Epithelial cell of esophagus (primary cell): ENCODE data around the gene PBRM1.

Experiments
- DNase-seq: peaks from one replicate; pipeline ENCODE4 v3.0.0; 2010; ENCODE audit warnings: low read depth
- H3K4me3 ChIP-seq: 2 replicates; pipeline ENCODE4 v1.5.1; 2011; ENCODE audit warnings: mild to moderate bottlenecking, low read length, control low read depth
- TF ChIP-seq, protein P1 (sequence below): IDR thresholded peaks from 2 replicates; pipeline ENCODE4 v1.5.1; 2011; ENCODE audit warnings: low read depth, mild to moderate bottlenecking, low read length, control low read depth, inconsistent platforms; ENCODE audit not compliant: insufficient read depth; ENCODE audit errors: missing control alignments

The PBRM1 gene

GRCh38 chr3:52537165-52537620 is 148.5 kb downstream of the PBRM1 start:
- DNase-seq, result no peak
- H3K4me3 ChIP-seq, result peak overlapping the region; percentile 88
- TF ChIP-seq, protein P1, sequence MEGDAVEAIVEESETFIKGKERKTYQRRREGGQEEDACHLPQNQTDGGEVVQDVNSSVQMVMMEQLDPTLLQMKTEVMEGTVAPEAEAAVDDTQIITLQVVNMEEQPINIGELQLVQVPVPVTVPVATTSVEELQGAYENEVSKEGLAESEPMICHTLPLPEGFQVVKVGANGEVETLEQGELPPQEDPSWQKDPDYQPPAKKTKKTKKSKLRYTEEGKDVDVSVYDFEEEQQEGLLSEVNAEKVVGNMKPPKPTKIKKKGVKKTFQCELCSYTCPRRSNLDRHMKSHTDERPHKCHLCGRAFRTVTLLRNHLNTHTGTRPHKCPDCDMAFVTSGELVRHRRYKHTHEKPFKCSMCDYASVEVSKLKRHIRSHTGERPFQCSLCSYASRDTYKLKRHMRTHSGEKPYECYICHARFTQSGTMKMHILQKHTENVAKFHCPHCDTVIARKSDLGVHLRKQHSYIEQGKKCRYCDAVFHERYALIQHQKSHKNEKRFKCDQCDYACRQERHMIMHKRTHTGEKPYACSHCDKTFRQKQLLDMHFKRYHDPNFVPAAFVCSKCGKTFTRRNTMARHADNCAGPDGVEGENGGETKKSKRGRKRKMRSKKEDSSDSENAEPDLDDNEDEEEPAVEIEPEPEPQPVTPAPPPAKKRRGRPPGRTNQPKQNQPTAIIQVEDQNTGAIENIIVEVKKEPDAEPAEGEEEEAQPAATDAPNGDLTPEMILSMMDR, result no peak

DNA sequence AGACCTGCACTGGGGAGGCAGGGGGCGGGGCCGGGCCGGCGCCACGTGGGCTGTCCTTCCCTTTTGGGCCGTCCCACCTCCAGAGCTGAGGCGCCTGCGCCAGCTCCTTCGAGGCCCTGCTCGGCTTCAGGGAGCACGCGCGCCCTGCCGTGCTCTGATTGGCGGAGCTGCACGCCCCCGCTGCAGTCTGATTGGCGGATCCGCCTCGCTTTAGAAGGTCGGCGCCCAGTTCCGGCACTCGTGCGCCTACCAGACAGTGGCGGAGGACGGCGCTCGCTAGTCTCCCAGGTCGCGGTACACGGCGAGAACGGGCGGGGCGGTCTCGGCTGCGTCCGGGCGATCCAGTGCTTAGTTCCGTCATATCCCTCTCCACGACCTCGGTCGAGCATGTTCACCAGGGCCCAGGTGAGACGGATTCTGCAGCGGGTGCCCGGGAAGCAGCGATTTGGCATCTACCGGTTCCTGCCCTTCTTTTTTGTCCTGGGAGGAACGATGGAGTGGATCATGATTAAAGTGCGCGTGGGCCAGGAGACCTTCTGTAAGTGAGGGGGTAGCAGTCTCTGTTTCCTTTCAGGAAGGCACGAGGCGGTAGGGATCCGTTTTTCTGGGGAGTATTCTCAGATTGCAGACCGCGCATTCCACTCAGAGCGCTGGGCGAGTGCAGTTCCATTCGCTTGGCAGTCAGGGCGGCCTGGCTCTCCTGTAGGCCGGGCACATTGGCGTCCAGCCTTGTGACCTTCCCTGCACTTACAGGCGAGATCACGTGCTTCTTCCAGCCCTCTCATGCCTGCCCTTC is 149.1 kb downstream of the PBRM1 start, which contains the start of gene UQCC5:
Gene UQCC5, plus strand, starts transcription at position 237 of the 796 bp plus-strand sequence. Its CDS starts 151 bp downstream, at position 388.
- TF ChIP-seq, protein P1, result no peak
- DNase-seq, result peak; percentile 100
- H3K4me3 ChIP-seq, result peak within 1 kb of the TSS; percentile 88

- DNase-seq, result no peak
- TF ChIP-seq, protein P1, result no peak
- H3K4me3 ChIP-seq, result peak overlapping the region; percentile 16
These were observed 149.7 kb downstream of the PBRM1 start for GRCh38 chr3:52536112-52536368.

GRCh38 chr3:52535411-52536111 is 150.2 kb downstream of the PBRM1 start:
- TF ChIP-seq, protein P1, result no peak
- DNase-seq, result no peak
- no peak overlapping the region for H3K4me3 ChIP-seq

DNA sequence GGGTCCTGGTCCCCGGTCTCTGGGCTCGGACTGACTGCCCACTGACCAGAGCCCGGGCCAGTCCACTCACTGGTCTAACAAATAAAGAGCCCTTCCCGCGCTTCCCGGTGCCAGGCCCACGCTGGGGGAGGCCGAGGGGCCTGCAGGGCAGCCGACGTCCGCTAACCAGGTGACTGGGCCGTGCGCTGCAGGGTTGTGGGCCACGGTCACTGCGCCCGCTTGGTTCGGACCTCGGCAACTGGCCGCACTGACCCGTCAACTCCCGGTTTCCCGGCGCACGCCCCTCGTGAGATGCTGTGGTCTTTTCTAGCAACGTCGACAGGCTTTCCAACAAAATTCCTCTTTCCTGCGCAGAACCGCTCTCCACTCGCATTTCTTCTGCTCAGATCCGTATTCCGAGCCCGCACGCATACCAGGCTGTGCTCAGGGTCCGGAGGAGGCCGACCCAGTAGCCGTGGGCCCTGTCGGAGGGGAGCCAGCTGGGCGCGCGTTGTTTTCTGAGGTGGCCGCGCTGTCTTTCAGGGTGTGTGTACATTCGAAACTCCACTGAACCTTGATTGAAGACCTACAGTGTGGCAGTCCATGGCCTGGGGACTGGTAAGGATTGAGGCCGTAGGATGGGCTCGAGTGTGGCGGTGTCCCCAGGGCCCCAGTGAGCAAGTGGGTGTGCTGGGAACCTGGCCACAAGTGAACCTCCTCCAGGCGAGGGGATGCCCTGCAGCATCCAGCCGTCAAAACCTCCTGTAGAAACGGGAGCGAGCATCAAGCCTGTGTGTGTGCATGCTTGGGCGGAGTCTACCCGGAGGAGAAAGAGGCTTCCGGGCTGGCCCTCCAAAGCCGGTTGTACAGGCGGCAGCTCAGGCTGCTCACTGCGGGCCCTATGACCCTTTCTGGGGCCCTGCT is 151.2 kb downstream of the PBRM1 start:
- H3K4me3 ChIP-seq, result peak overlapping the region; percentile 45
- TF ChIP-seq, protein P1, result no peak
- peak; percentile 61 for DNase-seq

DNA sequence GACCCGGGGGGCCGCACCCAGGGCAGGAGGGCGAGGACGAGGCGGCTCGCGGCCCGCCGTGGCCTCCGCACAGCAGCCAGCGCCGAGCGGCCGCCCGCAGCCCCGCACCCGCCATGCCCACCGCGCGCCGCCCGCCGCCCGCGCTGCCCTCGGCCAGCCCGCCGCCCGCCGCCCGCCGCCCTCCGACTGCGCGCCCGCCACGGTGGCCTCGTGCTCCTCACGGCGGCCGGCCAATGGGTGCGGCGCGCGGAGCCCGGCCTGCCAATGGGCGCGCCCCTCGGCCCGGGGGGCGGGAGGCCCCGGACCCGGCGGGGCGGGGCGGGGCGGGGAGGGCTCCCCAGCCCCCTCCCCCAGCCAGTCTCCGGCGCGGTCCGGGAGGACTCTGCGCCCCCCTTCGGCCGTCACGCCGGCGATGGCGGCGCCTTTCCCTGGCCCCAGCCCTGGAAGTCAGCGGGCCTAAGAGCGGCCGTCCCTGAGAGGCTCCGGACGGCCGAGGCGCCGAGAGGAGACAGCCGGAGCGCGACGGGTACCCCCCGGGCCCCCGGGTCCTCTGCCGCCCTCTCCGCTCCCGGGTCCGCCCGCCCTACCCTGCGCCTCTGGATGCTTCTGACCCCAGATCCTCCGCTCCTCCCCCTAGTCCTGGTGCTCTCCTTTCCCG is 152.0 kb downstream of the PBRM1 start, which contains the start of gene NT5DC2:
Gene NT5DC2, minus strand, starts transcription at position 235 of the 658 bp plus-strand sequence. Its CDS starts 120 bp downstream, at position 115.
- peak within 1 kb of the TSS; percentile 52 for H3K4me3 ChIP-seq
- TF ChIP-seq, protein P1, result no peak
- DNase-seq, result peak; percentile 71
